Body of pancreas (tissue), 4 donors: ENCODE measurements around the gene CDH4. TPM values are rescaled to one million over a fixed set of nuclear protein-coding genes. Genes with fewer than 3 reads are reported as not detected.

Source experiments
- ATAC-seq: fragments of 150-250 bp; one replicate; pipeline ENCODE4 v1.9.1; 2016
- DNase-seq, 4 donors: peaks; one replicate each; pipeline ENCODE4 v3.0.0-alpha.2; 2019
- H3K27ac ChIP-seq, 4 donors: fragments of 200-600 bp; sonication (generic); 1 replicate in 3 of 4; 2 replicates in 1 of 4; pipeline versions ENCODE4 v1.5.1 to v1.6.1; 2016 to 2019; ENCODE audit warnings: mild to moderate bottlenecking in 1 of 4, mixed read lengths in 1 of 4, moderate library complexity in 1 of 4
- H3K27me3 ChIP-seq, 2 donors: fragments of 200-600 bp; sonication (generic); one replicate each; pipeline ENCODE4 v1.6.0; 2016; ENCODE audit warnings: mild to moderate bottlenecking in 1 of 2
- H3K36me3 ChIP-seq, 2 donors: fragments of 200-600 bp; sonication (generic); replicated peaks in 1 of 2; 2 replicates each; pipeline ENCODE4 v1.5.1; 2016; ENCODE audit warnings: low read depth in 2 of 2; ENCODE audit not compliant: insufficient read depth in 1 of 2
- H3K4me1 ChIP-seq: fragments of 200-600 bp; sonication (generic); one replicate; pipeline ENCODE4 v1.6.0; 2016
- H3K4me3 ChIP-seq, 2 donors: fragments of 200-600 bp; sonication (generic); 1 replicate in 1 of 2; 2 replicates in 1 of 2; pipeline ENCODE4 v1.5.1; 2016 to 2019
- H3K9me3 ChIP-seq, 3 donors: fragments of 200-600 bp; sonication (generic); 1 replicate in 2 of 3; 2 replicates in 1 of 3; pipeline ENCODE4 v1.5.1; 2016
- CTCF ChIP-seq, 7 experiments: fragments of 450-650 bp in 4 of 7; fragments of 200-600 bp in 3 of 7; sonication (generic) in 3 of 7; IDR thresholded peaks; one replicate each; pipeline ENCODE4 v1.5.1; 2016 to 2019; ENCODE audit warnings: antibody characterized with exemption in 7 of 7
- POLR2A ChIP-seq, 3 donors: fragments of 450-650 bp; IDR thresholded peaks; one replicate each; pipeline ENCODE4 v1.6.1; 2016; ENCODE audit warnings: antibody characterized with exemption in 3 of 3, mild to moderate bottlenecking in 2 of 3
- WGBS, 2 donors: methylation state at CpG; one replicate each; pipeline ENCODE4 v1.1.5; 2017; 5-methylcytosine and 5-hydroxymethylcytosine counted together
- intact Hi-C: fragments of 100-400 bp; cut with DNase I; formaldehyde crosslinking; loops from one replicate; pipeline ENCODE4 v1.15.1; 2023
- total RNA-seq, 2 donors: library from RNA; depleted of rRNA; stranded (reverse); fragments of >200 nt; gene quantifications; one replicate each; pipeline ENCODE4 v1.1.0, GENCODE V29; 2016

The CDH4 gene
- total RNA-seq, 2 donors from 2014 or later, result 0.33 to 0.52 TPM

- Histone ChIP-seq H3K27ac (no peak overlapping the region), H3K27me3 (peaks cover 0 to 4% of the 10 kb centered on the region in 2 donors), H3K36me3 (no peaks in the 10 kb centered on the region), H3K4me1 (no peaks in the 10 kb centered on the region), H3K4me3 (no peak overlapping the region), H3K9me3 (peaks cover 0 to 17% (median 0%) of the 10 kb centered on the region in 3 donors)
- DNase-seq (no peak), ATAC-seq (no peak)
- intact Hi-C loops, result no loop called here
- TF ChIP-seq POLR2A (IDR thresholded peaks at IDR 0.05) (no peak), CTCF (IDR thresholded peaks at IDR 0.05) (no peak)
- 29 to 31% methylated on average over 18 to 25 of the region's 25 CpGs for WGBS, 2 donors
These were observed 467.8 kb downstream of the CDH4 start for GRCh38 chr20:61719691-61720347.

- TF ChIP-seq POLR2A (IDR thresholded peaks at IDR 0.05) (no peak), CTCF (IDR thresholded peaks at IDR 0.05) (no peak)
- H3K36me3 ChIP-seq, result no peaks in the 10 kb centered on the region
- ATAC-seq, result no peak
- H3K27ac ChIP-seq, result no peak overlapping the region
- 34 to 39% methylated on average over 4 of the region's 4 CpGs for WGBS, 2 donors
- H3K27me3 ChIP-seq, result peaks cover 0 to 4% of the 10 kb centered on the region in 2 donors
- no peak overlapping the region for H3K4me3 ChIP-seq
- DNase-seq, result no peak
- intact Hi-C loops, result no loop called here
- H3K9me3 ChIP-seq, result peaks cover 0 to 13% (median 0%) of the 10 kb centered on the region in 3 donors
- no peaks in the 10 kb centered on the region for H3K4me1 ChIP-seq
These were observed 468.3 kb downstream of the CDH4 start for GRCh38 chr20:61720348-61720696.

GRCh38 chr20:61722146-61722678, 470.2 kb downstream of the CDH4 start:
- ATAC-seq (no peak), DNase-seq (no peak)
- intact Hi-C loops, result no loop called here
- no peaks in the 10 kb centered on the region for H3K9me3 ChIP-seq
- TF ChIP-seq POLR2A (IDR thresholded peaks at IDR 0.05), result no peak
- no peak for TF ChIP-seq CTCF (IDR thresholded peaks at IDR 0.05)
- no peaks in the 10 kb centered on the region for H3K36me3 ChIP-seq
- 26 to 37% methylated on average over 6 to 8 of the region's 8 CpGs for WGBS, 2 donors
- peaks cover 0 to 4% of the 10 kb centered on the region in 2 donors for H3K27me3 ChIP-seq
- no peak overlapping the region for H3K27ac ChIP-seq
- H3K4me1 ChIP-seq, result no peaks in the 10 kb centered on the region
- H3K4me3 ChIP-seq, result no peak overlapping the region

- Histone ChIP-seq H3K27me3 (peaks cover 0 to 4% of the 10 kb centered on the region in 2 donors), H3K4me1 (no peaks in the 10 kb centered on the region), H3K4me3 (no peak overlapping the region), H3K36me3 (no peaks in the 10 kb centered on the region), H3K27ac (no peak overlapping the region), H3K9me3 (no peaks in the 10 kb centered on the region)
- ATAC-seq (no peak), DNase-seq (no peak)
- intact Hi-C loops, result no loop called here
- WGBS, 2 donors, result 25 to 42% methylated on average over 8 to 9 of the region's 12 CpGs
- TF ChIP-seq CTCF (IDR thresholded peaks at IDR 0.05) (no peak), POLR2A (IDR thresholded peaks at IDR 0.05) (no peak)
These were observed 471.6 kb downstream of the CDH4 start for GRCh38 chr20:61723529-61724257.
